Hematopoietic multipotent progenitor cell treated with erythropoietin and hydrocortisone succinate and interleukin-3 and kit ligand, for 8 days (in vitro differentiated cells): ENCODE results near the gene MGAT3.
A peak's percentile ranks its signal among the peaks of the same experiment; 100 is the strongest.
"Not testable (repeated sequence)": the region's sequence is repeated elsewhere in the genome, so short reads cannot be mapped to it uniquely, and the experiment has no call there.

Experiments
- DNase-seq: peaks from one replicate; pipeline ENCODE4 v3.0.0-alpha.2; 2015

The MGAT3 gene

DNA sequence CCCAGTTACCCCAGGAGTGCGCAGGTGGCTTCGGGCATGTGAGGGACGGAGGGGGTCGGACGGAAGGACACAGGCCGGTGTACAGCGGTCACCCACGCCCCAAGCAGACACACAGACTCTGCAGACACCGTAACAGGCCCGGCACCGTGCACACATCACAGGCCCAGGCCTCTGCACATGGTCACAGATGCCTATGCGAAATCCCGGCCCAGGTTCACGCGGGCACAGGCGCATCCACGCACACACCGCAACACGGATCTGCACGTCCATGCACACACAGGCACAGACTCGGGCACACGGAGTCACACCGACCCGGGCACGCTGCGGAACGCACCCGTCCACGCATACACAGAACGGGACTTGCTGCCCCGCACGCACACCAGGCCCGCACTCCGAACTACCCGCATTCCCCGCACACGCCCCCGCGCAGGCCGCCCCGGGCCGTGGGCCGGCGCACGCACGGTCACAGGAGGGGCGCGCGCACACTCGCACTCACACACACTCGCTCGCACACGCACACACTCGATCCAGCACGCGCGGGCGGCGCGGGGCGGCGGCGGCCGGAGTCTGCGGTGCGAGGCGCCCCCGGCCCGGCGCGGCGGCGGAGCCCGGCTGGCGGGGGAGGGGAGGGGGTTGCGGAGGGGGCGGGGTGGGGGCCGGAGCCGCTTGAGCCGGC is at the start of gene MGAT3:
Gene MGAT3 (plus strand): TSS at position 491 of the 676 bp plus-strand sequence. CDS start 30,336 bp downstream, outside the sequence.
- peak; percentile 54 for DNase-seq

- no peak for DNase-seq
Observed at GRCh38 chr22:39408173-39408572, 48.6 kb upstream of the MGAT3 start.

DNA sequence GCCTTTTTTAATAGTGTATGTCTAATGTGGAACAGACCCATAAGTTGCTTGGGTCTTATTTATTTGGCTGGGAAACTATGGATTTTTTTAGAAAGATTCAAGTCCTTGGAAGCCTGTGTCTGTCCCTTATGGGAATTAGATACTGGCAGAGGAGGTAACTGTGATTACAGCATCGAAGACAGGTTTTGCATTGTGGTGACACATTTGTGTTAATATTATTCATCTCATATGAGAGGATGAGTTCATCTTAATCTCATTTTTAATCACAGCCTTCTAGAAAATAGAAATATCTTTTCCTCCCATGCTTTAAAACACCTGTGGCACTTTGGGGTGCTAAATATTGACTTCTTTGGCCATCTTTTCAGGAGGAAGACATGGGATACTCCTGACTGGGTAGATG is 48.0 kb upstream of the MGAT3 start:
- no peak for DNase-seq

GRCh38 chr22:39409516-39410029 is 47.2 kb upstream of the MGAT3 start:
- DNase-seq: no peak

DNA sequence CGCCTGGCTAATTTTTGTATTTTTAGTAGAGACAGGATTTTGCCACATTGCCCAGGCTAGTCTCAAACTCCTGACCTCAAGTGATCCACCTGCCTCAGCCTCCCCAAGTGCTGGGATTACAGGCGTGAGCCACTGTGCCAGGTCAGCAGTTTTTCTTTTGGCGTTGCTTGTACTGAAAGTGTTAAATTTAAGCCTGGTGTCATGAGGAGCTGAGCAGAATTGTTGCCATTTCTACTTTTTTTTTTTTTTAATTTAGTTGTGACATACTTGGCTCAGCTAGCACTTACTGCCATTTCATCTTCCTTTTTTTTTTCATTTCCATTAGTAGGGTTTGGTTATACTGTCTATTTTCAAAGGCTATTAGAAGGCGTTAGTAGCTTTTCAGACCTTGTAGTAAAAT is 46.5 kb upstream of the MGAT3 start:
- DNase-seq: no peak

DNA sequence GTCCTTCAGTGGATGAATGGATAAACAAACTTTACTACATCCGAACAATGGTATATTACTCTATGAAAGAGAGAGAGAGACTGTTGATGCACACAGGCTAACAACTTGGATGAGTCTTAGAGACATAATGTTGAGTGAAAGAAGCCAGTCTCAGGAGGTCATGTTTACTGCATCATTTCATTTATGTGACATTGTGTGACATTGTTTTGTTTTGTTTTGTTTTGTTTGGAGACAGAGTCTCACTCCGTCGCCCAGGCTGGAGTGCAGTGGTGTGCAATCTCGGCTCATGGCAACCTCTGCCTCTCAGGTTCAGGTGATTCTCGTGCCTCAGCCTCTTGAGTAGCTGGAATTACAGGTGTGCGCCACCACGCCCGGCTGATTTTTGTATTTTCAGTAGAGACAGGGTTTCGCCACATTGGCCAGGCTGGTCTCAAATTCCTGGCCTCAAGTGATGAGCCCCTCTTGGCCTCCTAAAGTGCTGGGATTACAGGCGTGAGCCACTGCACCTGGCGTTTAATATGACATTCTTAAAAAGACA is 44.9 kb upstream of the MGAT3 start:
- not testable (repeated sequence) for DNase-seq

DNA sequence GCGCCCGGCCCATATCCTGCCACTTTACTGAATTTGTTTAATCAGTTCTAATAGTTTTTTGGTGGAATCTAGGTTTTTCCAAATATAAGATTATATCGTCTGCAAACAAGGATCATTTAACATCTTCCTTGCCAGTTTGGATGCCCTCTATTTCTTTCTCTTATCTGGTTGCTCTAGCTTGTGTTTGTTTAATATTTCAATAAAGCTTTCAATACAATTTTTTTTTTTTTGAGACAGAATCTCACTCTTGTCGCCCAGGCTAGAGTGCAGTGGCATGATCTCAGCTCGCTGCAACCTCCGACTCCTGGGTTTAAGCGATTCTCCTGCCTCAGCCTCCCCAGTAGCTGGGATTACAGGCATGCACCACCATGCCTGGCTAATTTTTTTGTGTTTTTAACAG is 43.6 kb upstream of the MGAT3 start:
- not testable (repeated sequence) for DNase-seq

GRCh38 chr22:39414377-39414776 is 42.4 kb upstream of the MGAT3 start:
- no peak for DNase-seq

GRCh38 chr22:39414886-39415285 is 41.9 kb upstream of the MGAT3 start:
- DNase-seq: no peak

DNA sequence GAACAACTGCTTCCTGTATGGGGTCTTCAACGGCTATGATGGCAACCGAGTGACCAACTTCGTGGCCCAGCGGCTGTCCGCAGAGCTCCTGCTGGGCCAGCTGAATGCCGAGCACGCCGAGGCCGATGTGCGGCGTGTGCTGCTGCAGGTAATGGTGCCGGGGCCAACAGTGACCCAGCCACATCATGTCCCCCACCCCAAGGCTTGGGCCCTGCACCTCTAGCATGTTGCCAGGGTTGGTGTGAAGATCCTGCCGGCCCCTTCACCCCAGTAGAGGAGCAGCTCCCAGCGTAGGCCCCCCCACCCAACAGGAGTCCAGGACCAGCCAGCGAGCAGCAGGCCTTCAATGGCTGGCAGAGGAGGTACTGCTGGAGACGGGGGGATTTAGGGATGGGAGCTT is 41.3 kb upstream of the MGAT3 start:
- DNase-seq: no peak

DNA sequence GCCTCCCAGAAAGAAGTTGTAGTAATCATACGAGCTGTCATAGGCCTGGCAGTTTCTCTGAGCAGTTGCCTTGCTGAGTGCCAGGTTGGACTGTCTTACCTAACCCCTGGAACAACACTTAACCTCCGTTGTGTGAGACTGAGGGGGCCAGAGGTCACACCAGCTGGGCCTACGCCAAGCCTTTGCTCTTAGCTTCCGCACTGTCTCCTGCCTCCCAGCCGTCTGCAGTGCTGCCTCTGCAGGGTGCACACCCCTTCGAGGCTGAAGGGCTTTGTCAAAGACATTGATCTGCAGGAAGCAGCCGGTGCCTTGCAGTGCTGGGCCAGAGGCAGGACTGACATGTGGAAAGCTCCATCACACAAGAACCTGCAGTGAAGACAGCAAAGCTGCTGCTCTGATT is 40.5 kb upstream of the MGAT3 start:
- DNase-seq: no peak

GRCh38 chr22:39417641-39418040 is 39.2 kb upstream of the MGAT3 start:
- DNase-seq: no peak

DNA sequence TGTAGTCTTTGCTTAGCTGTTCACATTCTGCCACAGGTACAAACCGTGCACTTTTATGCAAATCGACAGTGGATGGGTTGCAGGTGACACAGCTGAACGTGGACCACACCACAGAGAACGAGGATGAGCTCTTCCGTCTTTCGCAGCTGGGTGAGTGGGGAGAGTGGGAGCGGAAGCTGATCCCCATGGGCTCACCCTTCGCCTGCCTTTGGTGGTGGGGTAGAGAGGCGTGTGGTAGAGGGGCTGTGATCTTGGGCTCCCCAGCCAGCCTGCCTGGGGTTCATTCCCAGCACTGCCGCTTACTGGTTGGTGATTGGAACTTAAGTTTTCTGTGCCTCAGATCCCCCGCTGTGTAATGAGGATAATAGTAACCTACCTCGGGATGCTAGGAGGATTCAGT is 38.1 kb upstream of the MGAT3 start:
- DNase-seq: no peak

DNA sequence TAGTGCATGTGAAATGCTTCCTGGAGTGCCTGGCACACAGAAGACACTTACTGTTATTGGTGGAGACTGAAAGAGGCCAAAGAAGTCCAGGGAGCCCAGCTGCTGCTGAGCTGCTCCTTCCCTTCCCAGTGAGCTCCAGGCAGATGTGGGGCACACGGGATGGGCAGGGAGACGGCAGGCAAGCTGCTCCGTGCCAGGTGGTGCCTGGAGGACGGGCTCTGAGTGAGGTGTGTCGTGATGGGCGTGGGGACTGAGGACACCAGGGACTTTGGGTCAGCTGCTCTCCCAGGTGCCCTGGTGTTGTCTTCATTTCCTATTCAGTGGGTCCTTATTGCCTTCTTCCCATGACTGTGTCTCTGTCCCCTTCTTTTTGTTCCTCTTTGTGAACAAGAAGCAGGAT is 37.7 kb upstream of the MGAT3 start:
- DNase-seq: no peak

DNA sequence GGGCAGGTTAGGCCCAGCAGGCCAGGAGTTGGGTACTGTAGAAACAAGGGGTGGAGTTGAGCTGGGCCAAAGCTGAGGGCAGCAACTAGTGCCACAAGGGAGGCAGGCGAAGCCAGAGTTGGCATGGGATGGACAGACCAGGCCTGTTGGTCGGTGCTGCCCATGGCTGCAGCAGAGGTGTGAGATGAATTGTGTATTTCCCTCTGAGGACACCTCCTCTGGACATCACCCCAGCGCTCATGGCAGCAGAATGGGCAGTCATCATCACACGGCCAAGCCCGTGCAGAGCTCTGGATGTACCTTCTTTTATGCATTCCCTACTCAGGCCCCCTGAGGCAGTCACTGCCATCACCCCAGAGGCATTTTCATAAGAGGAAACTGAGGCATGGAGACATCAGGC is 36.9 kb upstream of the MGAT3 start:
- no peak for DNase-seq

DNA sequence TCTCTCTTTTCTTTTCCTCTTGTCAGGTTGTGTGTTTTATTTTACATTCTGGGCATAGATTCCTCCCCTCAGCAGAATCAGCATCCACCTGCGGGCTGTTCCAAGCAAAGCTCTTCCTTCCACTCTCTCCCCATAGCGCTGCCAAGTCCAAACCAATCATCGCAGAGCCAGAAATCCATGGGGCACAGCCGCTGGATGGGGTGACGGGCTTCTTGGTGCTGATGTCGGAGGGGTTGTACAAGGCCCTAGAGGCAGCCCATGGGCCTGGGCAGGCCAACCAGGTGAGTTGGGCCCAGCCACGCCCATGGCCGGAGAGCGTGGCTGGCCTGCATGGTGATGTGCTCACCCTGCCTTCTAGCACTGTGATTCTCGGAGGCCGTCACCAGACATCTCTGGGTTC is 35.1 kb upstream of the MGAT3 start:
- DNase-seq: no peak

GRCh38 chr22:39422101-39422500 is 34.7 kb upstream of the MGAT3 start:
- no peak for DNase-seq

DNA sequence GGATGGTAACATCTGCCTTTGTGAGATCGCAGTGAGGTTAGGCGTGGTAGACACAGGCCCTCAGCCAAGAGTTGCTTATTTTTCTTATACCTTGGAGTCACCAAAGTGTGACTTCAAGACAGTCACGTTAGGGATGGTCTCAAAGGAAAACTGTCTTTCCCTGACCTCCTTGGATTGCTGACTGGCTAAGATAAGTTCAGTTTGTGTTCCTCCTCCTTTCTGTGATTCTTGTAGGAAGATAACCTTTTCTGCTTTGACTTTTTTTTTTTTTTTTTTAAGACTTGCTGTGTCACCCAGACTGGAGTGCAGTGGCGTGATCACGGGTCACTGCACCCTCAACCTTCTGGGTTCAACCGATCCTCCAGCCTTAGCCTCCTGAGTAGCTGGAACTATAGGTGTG is 34.1 kb upstream of the MGAT3 start:
- peak; percentile 89 for DNase-seq

DNA sequence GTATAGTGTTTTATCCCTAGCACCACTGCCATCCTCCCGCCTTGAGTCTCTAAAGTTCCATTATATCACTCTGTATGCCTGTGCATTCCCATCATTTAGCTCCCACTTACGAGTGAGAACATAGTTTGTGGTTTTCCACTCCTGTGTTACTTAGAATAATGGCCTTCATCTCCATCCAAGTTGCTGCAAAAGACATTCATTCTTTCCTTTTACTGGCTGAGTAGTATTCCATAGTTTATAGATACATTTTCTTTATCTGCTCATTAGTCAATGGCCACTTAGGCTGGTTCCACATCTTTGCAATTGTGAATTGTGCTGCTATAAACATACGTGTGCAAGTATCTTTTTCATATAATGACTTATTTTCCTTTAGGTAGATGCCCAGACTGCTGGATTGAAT is 32.8 kb upstream of the MGAT3 start:
- DNase-seq: no peak

- DNase-seq: no peak
Observed at GRCh38 chr22:39426380-39427043, 30.3 kb upstream of the MGAT3 start.

DNA sequence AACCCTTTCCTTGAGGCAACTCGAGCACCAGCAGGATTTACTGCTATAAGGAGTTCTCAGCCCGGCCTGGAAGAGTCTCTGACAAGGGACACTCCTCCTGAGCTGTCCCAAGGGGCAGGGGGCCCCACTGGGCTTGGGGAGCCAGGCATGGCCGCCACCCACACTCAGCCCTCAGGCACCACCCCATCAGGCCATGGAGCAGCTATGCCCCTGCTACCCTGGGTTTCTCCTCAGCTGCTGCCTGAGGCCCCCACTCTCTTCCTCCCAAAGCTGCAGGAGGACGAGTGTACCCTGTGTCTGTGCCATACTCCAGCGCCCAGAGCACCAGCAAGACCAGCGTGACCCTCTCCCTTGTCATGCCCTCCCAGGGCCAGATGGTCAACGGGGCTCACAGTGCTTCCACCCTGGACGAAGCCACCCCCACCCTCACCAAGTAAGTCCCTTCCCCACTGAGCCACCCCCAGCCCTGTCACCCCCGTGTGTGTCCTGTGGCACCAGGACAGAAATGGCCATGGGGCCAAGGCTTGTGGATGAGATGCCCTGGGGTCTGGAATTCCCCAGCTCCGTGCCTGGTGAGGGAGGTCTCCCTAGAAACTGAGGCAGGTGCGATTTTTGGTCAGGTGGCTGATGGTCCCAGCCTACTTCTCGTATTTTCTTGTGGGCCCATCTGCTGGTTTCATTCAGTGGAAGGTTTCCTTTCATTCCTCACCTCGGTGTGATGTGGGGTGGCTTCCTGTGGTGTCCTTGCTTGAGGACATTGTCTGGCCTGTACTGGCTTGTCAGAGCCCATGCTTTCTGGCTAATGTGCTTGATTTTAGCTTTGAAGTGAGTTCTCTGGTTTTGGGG is 28.8 kb upstream of the MGAT3 start:
- DNase-seq: no peak

- DNase-seq: no peak
Observed at GRCh38 chr22:39428597-39429071, 28.2 kb upstream of the MGAT3 start.

DNA sequence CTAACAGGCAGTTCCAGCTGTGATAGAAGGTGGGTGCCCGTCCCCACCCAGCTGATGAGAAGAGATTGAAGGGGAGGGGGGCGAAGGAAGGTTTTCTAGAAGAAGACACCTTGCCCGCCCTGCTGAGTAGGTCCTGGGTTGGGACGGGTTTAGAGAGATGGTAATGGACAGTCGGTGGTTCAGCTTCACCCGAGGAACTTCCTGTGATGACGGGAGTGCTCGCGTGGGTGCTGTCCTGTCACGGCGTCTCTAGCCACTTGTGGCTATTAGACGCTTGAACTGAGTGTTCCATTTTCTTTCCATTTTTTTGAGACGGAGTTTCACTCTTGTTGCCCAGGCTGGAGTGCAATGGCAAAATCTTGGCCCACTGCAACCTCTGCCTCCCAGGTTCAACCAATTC is 27.6 kb upstream of the MGAT3 start:
- no peak for DNase-seq
